ENCODE measurements around the gene LRPPRC.

Gene LRPPRC

DNA sequence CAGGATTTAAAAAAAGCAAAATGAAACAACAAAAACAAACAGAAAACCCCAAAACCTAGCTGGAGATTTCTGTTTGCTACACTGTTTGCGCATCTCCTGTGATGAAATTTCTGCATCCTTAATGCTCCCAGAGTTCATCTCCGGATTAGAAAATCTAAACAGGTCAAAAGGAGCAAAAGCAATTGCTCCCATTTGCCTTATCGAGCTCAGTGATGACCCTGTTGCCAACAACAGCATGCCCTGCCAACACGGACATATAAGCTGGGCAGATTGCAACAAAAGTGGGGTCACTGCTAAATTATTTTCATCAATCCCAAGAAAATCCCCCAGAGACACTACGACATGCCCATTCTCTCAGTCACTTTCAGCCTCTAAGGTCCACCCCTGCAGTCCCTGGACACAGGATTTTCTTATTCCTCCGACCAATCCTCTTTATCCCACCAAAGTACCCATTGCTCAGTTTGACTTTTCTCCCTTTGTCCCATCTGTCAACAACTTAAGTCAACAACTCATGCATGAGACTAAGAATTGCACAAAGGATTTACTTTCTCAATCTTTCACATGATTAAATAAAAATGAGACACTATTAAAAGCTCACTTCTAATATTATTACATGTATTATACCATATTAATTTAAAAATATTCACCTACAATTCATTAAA, 89.2 kb downstream of the LRPPRC start:
- DNase-seq (ENCODE audit: low read depth in 3 of 3) = no peak

DNA sequence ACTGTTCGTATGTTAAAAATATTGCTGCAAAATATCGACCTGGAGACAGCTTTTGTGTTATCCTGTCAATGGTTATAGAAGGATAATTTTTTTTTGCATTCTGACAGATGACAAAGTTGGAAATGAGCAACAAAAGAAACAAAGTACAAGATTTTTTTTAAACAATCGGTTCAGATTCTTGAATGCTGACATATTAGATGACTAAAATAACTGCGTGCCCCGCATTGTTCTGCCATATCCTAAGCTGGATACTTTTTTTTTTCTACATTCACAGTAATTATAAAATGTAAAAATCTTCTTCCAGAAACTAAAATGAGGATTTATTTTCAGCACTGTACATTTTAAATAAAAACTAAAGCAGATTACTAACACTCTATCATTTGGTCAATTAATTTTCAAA, 89.9 kb downstream of the LRPPRC start:
- no peak for DNase-seq (ENCODE audit: low read depth in 3 of 3)

DNA sequence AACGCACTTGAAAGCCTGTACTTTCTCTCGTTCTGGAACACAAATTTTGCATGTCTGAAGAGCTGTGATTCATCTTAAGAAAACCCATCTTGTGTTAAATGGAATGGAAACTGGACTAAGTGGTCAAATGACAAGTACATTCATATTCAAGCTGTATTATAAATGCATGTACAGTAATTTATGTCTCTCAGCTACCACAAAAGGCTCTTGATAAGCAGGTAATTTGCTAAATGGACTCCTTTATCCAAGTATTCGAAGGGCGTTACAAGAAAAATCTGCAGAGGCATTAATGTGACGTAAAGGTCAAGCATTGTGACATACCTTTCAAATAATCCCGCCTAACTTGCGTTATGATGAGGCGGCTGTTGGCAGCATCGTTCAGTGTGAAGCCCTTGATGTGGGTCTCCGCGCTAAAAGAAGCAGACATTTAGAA, 90.4 kb downstream of the LRPPRC start:
- no peak for DNase-seq (ENCODE audit: low read depth in 3 of 3)

DNA sequence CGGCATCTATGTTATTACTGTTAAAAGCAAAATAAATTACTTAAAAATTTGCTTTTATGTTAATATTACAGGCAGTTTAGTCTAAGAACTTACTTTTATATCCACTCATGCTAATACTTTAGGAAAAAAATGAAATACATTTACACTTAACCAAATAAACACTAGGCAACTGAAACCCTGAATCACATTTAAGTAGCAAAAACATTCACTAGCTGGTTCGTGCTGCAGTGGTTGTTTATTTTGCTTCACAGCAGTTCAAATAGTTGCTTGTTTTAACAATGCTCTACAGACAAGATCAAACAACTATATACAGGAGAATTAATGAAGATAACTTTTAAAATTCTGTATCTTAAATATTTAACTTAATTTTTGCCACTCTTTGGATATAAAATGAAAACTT, 96.2 kb downstream of the LRPPRC start:
- no peak for DNase-seq (ENCODE audit: low read depth in 3 of 3)

DNA sequence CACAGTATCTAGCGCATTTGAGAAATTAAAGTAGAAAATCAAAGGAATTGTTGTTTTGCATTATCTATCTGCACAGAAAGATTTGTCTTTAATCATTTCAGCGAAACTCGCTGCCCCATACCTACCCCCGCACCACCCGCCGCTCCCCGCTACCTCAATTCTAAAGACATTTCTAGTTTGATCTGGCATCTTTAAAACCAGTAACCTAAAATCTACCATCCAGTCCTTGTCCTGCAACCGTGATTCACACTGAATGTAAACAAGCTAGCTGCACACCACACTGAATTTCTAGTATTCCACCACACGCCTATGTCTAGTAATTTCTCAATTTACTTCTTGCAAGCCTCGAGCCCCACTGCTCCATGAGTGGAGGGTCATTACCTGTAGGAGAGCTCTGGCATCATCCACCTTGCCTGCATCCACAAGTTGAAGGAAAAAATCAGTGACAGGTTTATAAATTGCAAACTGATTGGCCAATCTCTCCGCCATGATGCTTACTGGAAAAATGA, 96.9 kb downstream of the LRPPRC start:
- no peak for DNase-seq (ENCODE audit: low read depth in 3 of 3)

DNA sequence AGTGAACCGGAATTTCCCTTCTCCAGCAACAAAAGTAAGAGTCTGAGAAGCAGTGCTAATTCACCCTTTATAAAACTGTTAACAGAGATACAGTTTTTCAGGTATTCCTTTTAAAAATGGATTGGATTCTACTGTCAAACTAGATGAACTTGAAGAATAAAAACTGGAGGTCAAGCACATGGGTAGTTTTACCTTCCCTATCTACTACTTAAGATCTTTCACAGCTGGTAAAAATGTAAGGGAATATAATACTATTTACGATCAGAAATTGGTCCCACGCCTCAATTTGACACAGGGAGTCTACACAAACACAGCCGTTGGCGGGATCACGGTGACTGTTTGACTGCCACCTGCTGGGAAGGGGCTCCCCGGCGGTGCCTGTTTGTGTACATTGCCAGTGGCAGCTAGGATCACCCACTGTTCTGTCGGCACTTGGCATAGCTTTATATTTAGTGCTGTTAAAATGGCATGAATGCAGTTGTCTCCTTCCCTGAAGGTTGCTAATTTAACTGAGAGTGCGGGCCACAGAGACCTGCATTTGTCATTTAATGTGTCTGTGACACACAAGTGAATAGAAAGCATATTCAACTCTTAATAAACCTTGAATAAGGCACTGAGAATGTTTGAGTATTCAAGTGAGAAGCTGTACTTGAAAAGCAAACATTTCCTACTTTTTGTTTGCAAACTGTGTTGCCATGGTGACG, 97.5 kb downstream of the LRPPRC start:
- DNase-seq (ENCODE audit: low read depth in 3 of 3) = no peak

DNA sequence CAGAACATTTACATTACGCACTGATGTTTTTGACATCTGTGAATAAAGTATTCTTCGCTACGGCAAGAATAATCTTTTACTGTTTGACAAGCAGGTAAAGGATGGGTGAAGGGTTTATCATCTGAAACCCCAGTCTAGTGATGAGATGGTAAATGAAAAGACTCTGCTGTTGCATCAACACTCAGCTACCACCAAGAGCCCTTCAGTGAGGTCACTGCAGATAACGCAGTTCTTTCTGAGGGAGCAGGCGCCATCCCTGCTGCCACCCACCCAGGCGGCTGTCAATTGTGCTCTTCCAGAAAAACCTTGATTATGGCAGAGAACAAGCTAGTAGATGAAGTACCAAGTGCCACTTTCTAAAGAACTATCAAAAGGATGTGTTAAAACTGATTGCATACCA, 98.3 kb downstream of the LRPPRC start:
- no peak for DNase-seq (ENCODE audit: low read depth in 3 of 3)

DNA sequence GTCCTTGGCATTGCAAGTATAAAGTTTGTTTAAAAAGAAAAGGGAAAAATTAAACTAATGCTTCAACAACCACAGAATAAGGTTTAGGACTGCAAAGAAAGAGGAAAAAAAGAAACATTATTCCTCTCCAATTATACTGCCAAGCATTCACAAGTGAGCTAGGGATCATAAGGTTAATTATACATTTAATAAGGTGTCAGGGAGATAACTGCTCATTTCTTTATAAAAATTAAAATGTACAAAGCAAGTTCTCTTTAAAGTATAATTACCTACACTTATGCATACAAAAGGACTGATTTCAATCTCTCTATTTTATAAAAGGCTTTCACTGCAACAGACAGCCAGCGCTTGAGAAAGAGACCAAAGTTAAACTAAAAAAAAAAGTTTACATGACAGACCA, 98.9 kb downstream of the LRPPRC start:
- no peak for DNase-seq (ENCODE audit: low read depth in 3 of 3)

DNA sequence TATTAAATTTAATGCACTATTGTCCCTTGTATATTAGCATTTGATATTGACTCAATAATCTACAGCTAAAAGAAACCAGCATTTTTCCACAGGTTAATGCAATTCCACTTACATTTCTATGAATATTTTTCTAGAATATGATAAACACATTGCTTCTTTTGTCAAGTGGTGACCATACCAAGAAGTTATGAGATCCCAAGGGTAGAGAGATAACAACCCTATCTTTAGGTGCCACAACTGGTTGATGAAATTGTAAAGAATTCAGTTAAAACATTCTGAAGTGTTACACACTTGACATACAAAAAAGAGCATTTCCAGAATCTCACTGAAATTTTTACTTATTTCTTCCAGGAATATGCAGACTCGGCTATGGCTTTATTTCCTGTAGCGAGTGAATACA, 101.0 kb downstream of the LRPPRC start:
- DNase-seq (ENCODE audit: low read depth in 3 of 3) = no peak

DNA sequence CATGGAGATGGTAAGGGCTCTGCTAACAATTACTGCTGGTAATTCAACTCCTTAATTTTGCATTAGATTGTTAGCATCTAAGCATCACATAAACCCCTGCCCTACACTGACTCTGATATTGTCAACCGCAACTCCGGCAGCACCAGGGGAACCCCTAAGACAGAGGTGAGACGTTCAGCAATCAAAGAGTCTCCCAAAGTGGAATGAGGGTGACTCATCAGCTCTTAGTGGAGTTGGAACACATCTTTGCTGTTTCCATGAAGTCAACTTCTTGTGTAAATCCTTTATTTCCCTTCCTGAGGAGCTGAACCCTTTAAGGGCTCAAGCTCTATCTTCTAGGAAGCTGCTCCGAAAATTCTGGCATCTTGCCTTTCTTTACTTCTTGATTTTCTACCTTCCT, 104.9 kb downstream of the LRPPRC start:
- DNase-seq (ENCODE audit: low read depth in 3 of 3) = no peak

DNA sequence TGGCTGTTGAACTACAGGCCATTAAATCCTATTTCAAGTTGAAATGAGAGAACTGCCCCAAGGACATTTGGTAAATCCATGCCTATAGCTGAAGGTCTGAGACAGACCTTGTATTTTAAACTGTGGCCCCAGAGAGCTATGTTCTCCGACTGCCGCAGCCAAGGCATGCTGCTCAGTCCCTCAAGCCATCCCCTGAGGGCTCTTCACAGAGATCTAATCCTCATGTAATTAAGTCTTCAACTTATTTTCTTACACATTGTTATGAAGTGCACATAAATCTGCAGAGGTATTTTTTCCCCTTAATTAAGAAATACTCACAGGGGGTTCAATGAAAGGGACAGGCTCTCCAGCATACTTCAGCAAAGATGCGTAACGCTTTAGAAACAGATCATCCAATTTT, 106.4 kb downstream of the LRPPRC start:
- DNase-seq (ENCODE audit: low read depth in 3 of 3) = no peak

DNA sequence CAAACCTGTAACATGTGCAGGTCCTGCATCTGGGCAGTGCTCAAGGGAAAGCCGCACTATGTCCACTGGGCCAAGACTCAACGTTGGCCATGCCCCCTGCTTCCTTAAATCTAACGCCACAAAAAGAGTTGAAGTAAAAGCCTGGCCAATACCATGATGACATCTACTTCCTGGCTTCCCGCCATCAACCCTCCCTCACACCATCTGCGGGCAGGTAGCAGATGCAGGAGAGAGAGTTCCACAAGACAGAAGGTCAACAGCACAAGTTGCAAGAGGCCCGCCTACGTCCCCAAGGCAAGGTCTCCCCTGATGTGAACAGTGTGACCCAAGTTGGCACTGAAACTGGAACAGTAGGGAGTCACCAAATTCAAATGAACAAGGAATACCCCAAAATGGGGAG, 108.6 kb downstream of the LRPPRC start:
- no peak for DNase-seq (ENCODE audit: low read depth in 3 of 3)

DNA sequence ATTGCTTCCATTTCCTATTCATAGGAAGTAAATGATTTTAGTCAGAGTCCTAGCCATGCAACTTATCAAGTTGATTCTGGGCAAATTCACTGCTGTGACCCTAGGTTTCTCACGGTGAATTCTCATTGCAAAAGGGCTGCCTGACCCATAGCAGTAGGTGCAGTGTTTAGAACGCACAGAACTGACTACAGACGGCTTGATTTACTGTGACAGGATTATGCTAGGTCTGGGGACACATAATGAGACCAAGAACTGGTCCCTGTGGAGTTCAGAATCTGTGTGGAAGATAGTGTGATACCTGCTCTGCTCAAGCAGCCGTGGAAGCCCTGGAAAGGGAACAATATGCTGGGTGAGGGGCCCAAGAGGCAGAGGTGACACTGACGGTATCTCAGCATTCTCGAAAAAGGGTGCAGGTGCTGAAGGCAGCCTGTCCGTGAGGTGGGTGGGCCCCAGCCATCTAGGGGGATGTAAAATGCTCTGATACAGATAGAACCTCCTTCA, 110.6 kb downstream of the LRPPRC start:
- no peak for DNase-seq (ENCODE audit: low read depth in 3 of 3)

DNA sequence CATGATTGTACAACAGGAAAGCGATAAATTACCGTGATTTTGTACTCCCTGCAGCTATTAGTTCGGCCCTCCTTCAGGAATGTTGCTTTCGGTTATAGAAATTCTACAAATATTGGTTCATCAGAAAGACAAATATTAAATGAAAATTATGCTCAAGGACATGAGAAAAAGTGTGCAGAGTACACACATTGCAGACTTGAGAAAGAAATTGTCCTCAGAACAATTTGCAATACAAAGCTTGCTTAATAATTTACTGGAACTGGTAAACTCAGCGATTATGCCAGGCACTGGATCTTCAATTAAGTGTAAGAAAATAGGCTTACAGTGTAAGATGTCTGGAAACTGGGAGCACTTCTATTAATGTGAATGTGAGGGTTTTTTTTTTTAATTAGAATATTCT, 111.1 kb downstream of the LRPPRC start:
- DNase-seq (ENCODE audit: low read depth in 3 of 3) = no peak

DNA sequence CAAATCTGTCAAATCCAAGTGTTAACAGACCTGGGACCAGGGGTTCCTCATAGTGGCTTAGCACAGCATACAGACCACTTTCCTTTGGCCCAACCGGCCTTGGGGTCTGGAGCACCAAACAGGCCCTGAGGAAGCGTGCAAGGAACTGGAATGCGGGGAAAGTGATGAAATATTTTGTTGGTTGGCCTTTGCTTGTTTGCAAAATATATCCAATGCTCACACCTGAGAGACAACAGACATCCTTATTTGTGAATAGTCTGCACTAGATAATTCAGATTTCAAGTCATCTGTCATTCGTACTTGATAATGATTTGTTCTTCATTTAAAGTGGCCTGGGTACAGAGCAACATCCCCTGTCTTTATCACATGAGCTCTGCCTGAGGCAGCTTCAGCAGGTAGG, 113.5 kb downstream of the LRPPRC start:
- DNase-seq (ENCODE audit: low read depth in 3 of 3) = no peak

DNA sequence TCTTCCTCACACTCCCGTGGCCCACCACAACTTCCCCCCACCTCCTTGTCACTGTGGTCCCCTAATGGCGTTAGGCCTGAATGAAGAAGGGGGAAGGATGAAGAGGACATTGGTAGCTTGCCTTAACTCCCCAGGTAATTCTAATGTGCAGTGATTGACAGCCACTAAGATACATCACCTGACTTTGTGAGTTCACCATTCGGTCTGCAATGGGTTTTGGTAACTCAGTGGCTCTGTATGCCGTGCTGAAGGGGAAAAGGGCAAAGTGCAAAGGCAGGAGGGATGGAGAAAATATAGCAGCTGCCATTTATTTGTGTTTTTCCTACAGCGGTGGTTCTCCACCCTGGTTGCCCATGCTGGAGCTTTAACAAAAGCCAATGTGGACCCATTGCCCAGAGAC, 114.8 kb downstream of the LRPPRC start:
- DNase-seq (ENCODE audit: low read depth in 3 of 3) = no peak

DNA sequence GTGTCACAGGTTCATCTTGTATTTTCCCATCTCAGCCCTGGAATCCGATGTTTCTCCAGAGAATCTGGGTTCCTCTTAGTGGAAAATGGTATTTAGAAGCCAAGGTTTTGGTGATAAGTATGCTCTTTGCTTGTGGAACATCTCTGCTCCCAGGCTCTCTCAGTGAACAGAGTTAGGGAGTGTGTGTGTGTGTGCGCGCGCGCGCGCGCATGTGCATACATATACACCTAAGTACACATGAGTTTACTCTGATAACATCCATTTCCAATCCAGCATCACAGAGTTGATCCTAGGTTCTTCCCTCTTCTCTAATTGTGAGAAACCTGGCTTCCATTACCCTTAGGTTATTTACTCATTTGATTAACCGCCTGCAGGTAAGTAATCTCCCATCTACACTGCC, 115.3 kb downstream of the LRPPRC start:
- DNase-seq (ENCODE audit: low read depth in 3 of 3) = no peak

DNA sequence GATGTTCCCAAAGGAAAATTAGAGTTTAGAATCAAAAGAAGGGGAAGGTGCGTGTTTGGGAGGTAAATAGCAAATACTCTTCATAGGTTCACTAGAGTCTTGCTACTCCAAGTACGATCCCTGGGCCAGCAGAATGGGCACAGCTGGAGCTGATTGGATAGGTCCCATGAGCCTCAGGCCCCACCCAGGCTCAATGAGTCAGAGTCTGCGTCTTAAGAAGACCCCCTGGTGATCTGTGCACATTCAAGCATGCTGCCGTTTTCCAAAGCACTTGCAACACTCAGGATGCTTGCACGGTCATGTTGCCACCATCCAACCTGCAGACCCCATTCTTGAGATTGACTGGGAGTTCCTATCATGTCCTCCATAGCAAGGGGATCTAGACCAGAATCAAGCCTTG, 116.5 kb downstream of the LRPPRC start:
- DNase-seq (ENCODE audit: low read depth in 3 of 3) = no peak

DNA sequence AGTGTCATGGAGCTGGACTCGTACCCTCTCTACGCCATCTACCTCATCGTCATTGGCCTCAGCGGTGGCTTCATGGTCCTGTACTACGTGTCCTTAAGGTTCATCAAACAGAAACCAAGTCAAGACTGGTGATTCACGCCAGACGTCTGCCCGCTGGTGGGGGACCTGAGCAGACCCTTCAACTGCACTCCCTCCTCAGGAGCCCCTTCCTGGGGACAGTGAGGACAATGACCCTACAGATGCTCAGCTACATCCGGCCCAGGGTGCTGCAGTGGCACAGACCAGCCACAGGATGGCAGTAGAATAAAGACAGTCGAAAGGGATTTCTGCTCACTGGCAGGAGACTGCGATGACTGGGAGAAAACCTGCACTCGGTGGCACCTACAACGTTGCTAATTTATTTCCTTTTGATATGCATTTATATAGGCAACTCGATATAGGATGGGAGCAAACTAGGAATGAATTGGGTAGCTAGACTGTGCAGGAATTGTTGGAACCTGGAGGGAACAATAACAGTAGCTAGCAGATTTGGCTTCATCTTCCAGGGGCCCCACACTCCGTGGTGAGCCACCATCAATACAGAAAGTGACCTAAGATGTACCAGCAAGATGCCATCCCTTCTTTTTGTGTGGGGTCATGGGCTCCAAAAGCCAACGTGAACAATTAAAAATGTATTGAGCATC, 117.9 kb downstream of the LRPPRC start:
- DNase-seq (ENCODE audit: low read depth in 3 of 3) = peak; percentile 27 to 74 (median 28)

DNA sequence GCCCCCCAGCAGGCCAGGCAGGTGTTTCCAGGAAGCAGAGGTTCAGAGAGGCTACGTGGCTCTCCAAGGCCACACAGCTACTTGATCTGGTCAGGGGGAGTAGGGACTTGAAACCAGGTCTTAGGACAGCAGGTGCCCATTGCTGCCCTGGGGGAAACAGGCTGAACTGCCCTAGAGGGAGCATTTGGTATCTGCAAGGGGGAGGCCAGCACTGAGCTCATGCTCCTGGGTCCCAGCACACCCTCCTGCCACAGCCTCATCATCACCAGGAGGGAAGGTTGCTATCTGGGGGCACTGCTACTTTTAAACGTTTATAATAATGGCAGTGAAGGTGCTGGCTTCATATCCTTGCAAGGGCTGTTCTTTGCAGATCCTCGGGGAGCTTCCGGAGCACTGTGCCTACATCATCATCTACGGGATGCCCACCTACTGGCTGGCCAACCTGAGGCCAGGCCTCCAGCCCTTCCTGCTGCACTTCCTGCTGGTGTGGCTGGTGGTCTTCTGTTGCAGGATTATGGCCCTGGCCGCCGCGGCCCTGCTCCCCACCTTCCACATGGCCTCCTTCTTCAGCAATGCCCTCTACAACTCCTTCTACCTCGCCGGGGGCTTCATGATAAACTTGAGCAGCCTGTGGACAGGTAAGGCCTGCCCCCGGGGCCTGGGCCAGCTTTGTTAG, 120.9 kb downstream of the LRPPRC start:
- DNase-seq (ENCODE audit: low read depth in 3 of 3) = no peak

DNA sequence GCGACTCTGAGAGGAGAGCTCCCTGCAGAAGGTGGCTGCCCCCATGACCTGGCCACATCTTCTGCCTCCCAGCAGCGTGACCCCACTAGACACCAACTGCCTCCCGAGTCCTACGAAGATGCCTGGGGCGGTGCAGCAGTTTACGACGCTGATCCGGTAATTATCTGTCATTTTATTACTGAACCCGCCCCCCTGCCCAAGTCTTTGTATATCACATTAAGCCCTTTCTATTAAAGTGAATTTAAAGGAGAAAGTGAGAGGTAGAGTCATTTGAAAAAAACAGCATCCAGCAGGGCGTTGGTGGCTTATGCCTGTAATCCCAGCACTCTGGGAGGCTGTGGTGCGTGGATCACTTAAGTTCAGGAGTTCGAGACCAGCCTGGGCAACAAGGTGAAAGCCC, 123.6 kb downstream of the LRPPRC start:
- DNase-seq (ENCODE audit: low read depth in 3 of 3) = no peak

DNA sequence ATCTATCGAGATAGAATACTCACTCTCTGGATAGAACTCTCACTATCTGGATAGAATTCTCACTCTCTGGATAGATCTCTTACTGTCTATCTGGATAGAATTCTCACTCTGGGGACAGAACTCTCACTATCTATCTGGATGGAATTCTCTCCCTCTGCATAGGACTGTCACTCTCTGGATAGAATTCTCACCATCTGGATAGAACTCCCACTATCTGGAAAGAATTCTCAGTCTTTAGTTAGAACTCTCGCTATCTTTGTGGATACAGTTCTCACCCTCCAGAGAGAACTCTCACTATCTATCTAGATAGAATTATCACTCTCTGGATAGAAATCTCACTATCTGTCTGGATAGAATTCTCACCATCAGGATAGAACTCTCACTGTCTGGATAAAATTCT, 140.5 kb downstream of the LRPPRC start:
- no peak for DNase-seq (ENCODE audit: low read depth in 3 of 3)
